ENCODE data around the gene LONP2. TPM values are rescaled to one million over a fixed set of nuclear protein-coding genes. Genes with fewer than 3 reads are reported as not detected.

LONP2 gene
- polyA plus RNA-seq, 1 donor from 2014 or later, result 38.6 TPM

DNA sequence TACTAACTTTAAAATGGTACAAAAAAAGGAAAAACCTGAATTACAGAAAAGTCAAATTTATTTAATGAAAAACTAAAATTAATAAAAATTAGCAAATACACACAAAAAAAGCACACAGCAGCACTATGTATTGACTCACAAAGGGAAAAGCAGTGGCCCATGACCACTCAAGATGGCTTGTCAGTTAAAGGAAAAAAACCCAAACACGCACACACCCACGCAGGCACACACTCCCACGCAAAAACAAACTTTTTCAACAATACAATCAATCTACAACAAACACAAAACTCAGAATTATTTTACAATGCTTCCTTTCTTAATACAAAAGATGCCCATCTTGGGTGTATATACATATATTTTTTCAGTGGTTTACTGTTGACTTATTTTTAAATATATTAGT is 116.9 kb downstream of the LONP2 start:
- peaks cover 85% of the 10 kb centered on the region for H3K79me2 ChIP-seq (replicated peaks; ENCODE audit: insufficient read depth, low read length)
- no peak overlapping the region for H2AFZ ChIP-seq (ENCODE audit: low read depth, low read length)
- H3K27me3 ChIP-seq (ENCODE audit: insufficient read depth, low read depth, low read length), result no peaks in the 10 kb centered on the region
- no peak overlapping the region for H3K9ac ChIP-seq (ENCODE audit: low read length)
- H3K36me3 ChIP-seq (ENCODE audit: insufficient read depth, low read length), result peaks cover 5% of the 10 kb centered on the region
- no peak for TF ChIP-seq SMC3 (conservative IDR thresholded peaks at IDR 0.05; ENCODE audit: poor library complexity)
- no peak for TF ChIP-seq REST (IDR thresholded peaks at IDR 0.05; ENCODE audit: borderline replicate concordance)
- TF ChIP-seq TAF1 (IDR thresholded peaks at IDR 0.05; ENCODE audit: low read depth), result no peak
- TF ChIP-seq POLR2AphosphoS5 (IDR thresholded peaks at IDR 0.05), result no peak
- TF ChIP-seq, protein P1, sequence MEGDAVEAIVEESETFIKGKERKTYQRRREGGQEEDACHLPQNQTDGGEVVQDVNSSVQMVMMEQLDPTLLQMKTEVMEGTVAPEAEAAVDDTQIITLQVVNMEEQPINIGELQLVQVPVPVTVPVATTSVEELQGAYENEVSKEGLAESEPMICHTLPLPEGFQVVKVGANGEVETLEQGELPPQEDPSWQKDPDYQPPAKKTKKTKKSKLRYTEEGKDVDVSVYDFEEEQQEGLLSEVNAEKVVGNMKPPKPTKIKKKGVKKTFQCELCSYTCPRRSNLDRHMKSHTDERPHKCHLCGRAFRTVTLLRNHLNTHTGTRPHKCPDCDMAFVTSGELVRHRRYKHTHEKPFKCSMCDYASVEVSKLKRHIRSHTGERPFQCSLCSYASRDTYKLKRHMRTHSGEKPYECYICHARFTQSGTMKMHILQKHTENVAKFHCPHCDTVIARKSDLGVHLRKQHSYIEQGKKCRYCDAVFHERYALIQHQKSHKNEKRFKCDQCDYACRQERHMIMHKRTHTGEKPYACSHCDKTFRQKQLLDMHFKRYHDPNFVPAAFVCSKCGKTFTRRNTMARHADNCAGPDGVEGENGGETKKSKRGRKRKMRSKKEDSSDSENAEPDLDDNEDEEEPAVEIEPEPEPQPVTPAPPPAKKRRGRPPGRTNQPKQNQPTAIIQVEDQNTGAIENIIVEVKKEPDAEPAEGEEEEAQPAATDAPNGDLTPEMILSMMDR (IDR thresholded peaks at IDR 0.05; ENCODE audit: poor library complexity, severe bottlenecking), result no peak
- TF ChIP-seq RAD21 (conservative IDR thresholded peaks at IDR 0.05), result no peak
- TF ChIP-seq EZH2 (IDR thresholded peaks at IDR 0.05; ENCODE audit: borderline replicate concordance, insufficient read depth, low read length, poor library complexity, severe bottlenecking), result no peak
- TF ChIP-seq EP300 (conservative IDR thresholded peaks at IDR 0.05; ENCODE audit: poor library complexity, severe bottlenecking), result no peak
- TF ChIP-seq MXI1 (conservative IDR thresholded peaks at IDR 0.05; ENCODE audit: poor library complexity, severe bottlenecking), result no peak
- H4K20me1 ChIP-seq (ENCODE audit: insufficient read depth), result peaks cover 27% of the 10 kb centered on the region
- no peak overlapping the region for H3K4me3 ChIP-seq (ENCODE audit: low read length)
- H3K4me2 ChIP-seq (ENCODE audit: low read length), result no peak overlapping the region
- no peaks in the 10 kb centered on the region for H3K9me2 ChIP-seq (ENCODE audit: insufficient read depth, low read length)
- no peaks in the 10 kb centered on the region for H3F3A ChIP-seq (ENCODE audit: insufficient read depth, low read length, poor library complexity, severe bottlenecking)
- no peak overlapping the region for H3K27ac ChIP-seq (ENCODE audit: low read length)
- H3K9me3 ChIP-seq (ENCODE audit: low read length), result no peaks in the 10 kb centered on the region

GRCh38 chr16:48361540-48362144 is 117.5 kb downstream of the LONP2 start:
- Histone ChIP-seq H3F3A (ENCODE audit: insufficient read depth, low read length, poor library complexity, severe bottlenecking) (no peaks in the 10 kb centered on the region), H3K9me2 (ENCODE audit: insufficient read depth, low read length) (no peaks in the 10 kb centered on the region), H3K4me3 (ENCODE audit: low read length) (no peak overlapping the region), H3K27me3 (ENCODE audit: insufficient read depth, low read depth, low read length) (no peaks in the 10 kb centered on the region), H3K27ac (ENCODE audit: low read length) (no peak overlapping the region), H3K36me3 (ENCODE audit: insufficient read depth, low read length) (peaks cover 5% of the 10 kb centered on the region), H3K4me2 (ENCODE audit: low read length) (no peak overlapping the region), H3K79me2 (replicated peaks; ENCODE audit: insufficient read depth, low read length) (peaks cover 91% of the 10 kb centered on the region), H2AFZ (ENCODE audit: low read depth, low read length) (no peak overlapping the region), H3K9ac (ENCODE audit: low read length) (no peak overlapping the region), H3K9me3 (ENCODE audit: low read length) (no peaks in the 10 kb centered on the region), H4K20me1 (ENCODE audit: insufficient read depth) (peaks cover 33% of the 10 kb centered on the region)
- TF ChIP-seq RAD21 (conservative IDR thresholded peaks at IDR 0.05) (no peak), TAF1 (IDR thresholded peaks at IDR 0.05; ENCODE audit: low read depth) (no peak), EZH2 (IDR thresholded peaks at IDR 0.05; ENCODE audit: borderline replicate concordance, insufficient read depth, low read length, poor library complexity, severe bottlenecking) (no peak), SMC3 (conservative IDR thresholded peaks at IDR 0.05; ENCODE audit: poor library complexity) (no peak), REST (IDR thresholded peaks at IDR 0.05; ENCODE audit: borderline replicate concordance) (no peak), MXI1 (conservative IDR thresholded peaks at IDR 0.05; ENCODE audit: poor library complexity, severe bottlenecking) (no peak), EP300 (conservative IDR thresholded peaks at IDR 0.05; ENCODE audit: poor library complexity, severe bottlenecking) (no peak), POLR2AphosphoS5 (IDR thresholded peaks at IDR 0.05) (no peak)
- TF ChIP-seq, protein P1 (IDR thresholded peaks at IDR 0.05; ENCODE audit: poor library complexity, severe bottlenecking), result no peak

All from neural cell (in vitro differentiated cells).